Measurements from ENCODE around the gene SHC2. TPM values are rescaled to one million over a fixed set of nuclear protein-coding genes. Genes with fewer than 3 reads are reported as not detected.

SHC2 gene
- total RNA-seq, 4 donors from 2014 or later = 14.6 to 25.0 (median 17.8) TPM

GRCh38 chr19:504616-505015 is 43.8 kb upstream of the SHC2 start:
- no peak for DNase-seq (ENCODE audit: low spot score in 2 of 2)
- H3K4me3 ChIP-seq (ENCODE audit: low read depth, poor library complexity, severe bottlenecking) = no peak overlapping the region
- TF ChIP-seq CTCF (IDR thresholded peaks at IDR 0.05) = no peak
- no peak for TF ChIP-seq POLR2A (IDR thresholded peaks at IDR 0.05)
- 90 to 95% methylated on average over 10 to 14 of the region's 14 CpGs for WGBS, 2 donors
- intact Hi-C loops (cut with DNase I; ENCODE audit: low total_unique reads) = no loop called here

- intact Hi-C loops (cut with DNase I; ENCODE audit: low total_unique reads) = no loop called here
- WGBS, 2 donors = 74 to 79% methylated on average over 17 of the region's 17 CpGs
- DNase-seq (ENCODE audit: low spot score in 2 of 2) = no peak
These were observed 40.8 kb upstream of the SHC2 start for GRCh38 chr19:501646-502045.

GRCh38 chr19:498977-499623 is 38.3 kb upstream of the SHC2 start:
- 60 to 63% methylated on average over 31 of the region's 31 CpGs for WGBS, 2 donors
- DNase-seq (ENCODE audit: low spot score in 2 of 2) = no peak
- intact Hi-C loops (cut with DNase I; ENCODE audit: low total_unique reads) = no loop called here

More at GRCh38 chr19:501646-502045, 40.8 kb upstream of the SHC2 start:
- no peak overlapping the region for H3K4me3 ChIP-seq (ENCODE audit: low read depth, poor library complexity, severe bottlenecking)
- TF ChIP-seq CTCF (IDR thresholded peaks at IDR 0.05) (no peak), POLR2A (IDR thresholded peaks at IDR 0.05) (no peak)

GRCh38 chr19:498511-498891 is 37.7 kb upstream of the SHC2 start:
- 19 to 35% methylated on average over 14 to 20 of the region's 26 CpGs for WGBS, 2 donors
- TF ChIP-seq POLR2A (IDR thresholded peaks at IDR 0.05) (no peak), CTCF (IDR thresholded peaks at IDR 0.05) (no peak)
- no peak for DNase-seq (ENCODE audit: low spot score in 2 of 2)
- intact Hi-C loops (cut with DNase I; ENCODE audit: low total_unique reads) = no loop called here
- H3K4me3 ChIP-seq (ENCODE audit: low read depth, poor library complexity, severe bottlenecking) = no peak overlapping the region

More at GRCh38 chr19:498977-499623, 38.3 kb upstream of the SHC2 start:
- no peak for TF ChIP-seq POLR2A (IDR thresholded peaks at IDR 0.05)
- no peak for TF ChIP-seq CTCF (IDR thresholded peaks at IDR 0.05)
- no peak overlapping the region for H3K4me3 ChIP-seq (ENCODE audit: low read depth, poor library complexity, severe bottlenecking)

GRCh38 chr19:497869-498510 is 37.2 kb upstream of the SHC2 start:
- TF ChIP-seq CTCF (IDR thresholded peaks at IDR 0.05) (no peak), POLR2A (IDR thresholded peaks at IDR 0.05) (no peak)
- DNase-seq (ENCODE audit: low spot score in 2 of 2) = no peak
- intact Hi-C loops (cut with DNase I; ENCODE audit: low total_unique reads) = no loop called here
- H3K4me3 ChIP-seq (ENCODE audit: low read depth, poor library complexity, severe bottlenecking) = no peak overlapping the region
- WGBS, 2 donors = 4 to 18% methylated on average over 22 to 35 of the region's 50 CpGs
